SW480 (cell line): ENCODE results near the gene RAVER2.

ENCODE experiments used
- DNase-seq: peaks from one replicate; pipeline ENCODE4 v3.0.0-alpha.2; 2016; ENCODE audit warnings: low spot score

RAVER2 gene

GRCh38 chr1:64878931-64879611 is 134.2 kb downstream of the RAVER2 start:
- no peak for DNase-seq

- no peak for DNase-seq
These were observed 135.6 kb downstream of the RAVER2 start for GRCh38 chr1:64880449-64880848.

GRCh38 chr1:64881281-64881680 is 136.4 kb downstream of the RAVER2 start:
- DNase-seq = no peak
